Suprapubic skin (tissue), 3 donors: ENCODE measurements around the gene MON1B.

Source experiments
- CTCF ChIP-seq, 2 donors: fragments of 200-600 bp in 1 of 2; fragments of 450-650 bp in 1 of 2; sonication (generic) in 1 of 2; IDR thresholded peaks; one replicate each; pipeline ENCODE4 v1.5.1; 2016 to 2019; ENCODE audit warnings: antibody characterized with exemption in 2 of 2, mild to moderate bottlenecking in 1 of 2, moderate library complexity in 1 of 2
- POLR2A ChIP-seq, 2 donors: fragments of 450-650 bp; IDR thresholded peaks; one replicate each; pipeline ENCODE4 v1.6.1; 2017; ENCODE audit warnings: antibody characterized with exemption in 2 of 2, mild to moderate bottlenecking in 2 of 2, moderate library complexity in 2 of 2

- no peak for TF ChIP-seq POLR2A (IDR thresholded peaks at IDR 0.05)
- TF ChIP-seq CTCF (IDR thresholded peaks at IDR 0.05) = no peak
Observed at GRCh38 chr16:77157346-77158058, 33.5 kb upstream of the MON1B start.
